Measurements from ENCODE around the gene ZNF451.

The ZNF451 gene

DNA sequence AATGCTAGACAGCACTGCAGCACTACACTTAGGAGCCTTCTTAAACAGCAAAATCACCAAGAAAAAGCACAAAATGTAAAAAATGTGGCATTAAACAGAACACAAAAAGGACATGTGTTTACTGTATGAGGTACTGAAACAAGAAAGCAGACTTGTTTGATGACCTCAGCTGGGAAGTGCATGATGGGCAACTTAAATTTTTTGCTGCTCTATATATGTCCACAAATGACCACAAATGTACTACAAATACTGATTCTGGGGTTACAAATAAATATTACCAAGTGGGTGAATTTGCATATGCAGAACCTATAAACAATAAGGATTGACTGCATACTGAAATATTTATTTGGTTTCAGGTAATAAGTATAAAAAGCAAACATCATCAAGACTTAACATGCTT lies 119.0 kb downstream of the ZNF451 start:
- TF ChIP-seq ZFX (IDR thresholded peaks at IDR 0.05; ENCODE audit: borderline replicate concordance): no peak
- TF ChIP-seq, protein P1, sequence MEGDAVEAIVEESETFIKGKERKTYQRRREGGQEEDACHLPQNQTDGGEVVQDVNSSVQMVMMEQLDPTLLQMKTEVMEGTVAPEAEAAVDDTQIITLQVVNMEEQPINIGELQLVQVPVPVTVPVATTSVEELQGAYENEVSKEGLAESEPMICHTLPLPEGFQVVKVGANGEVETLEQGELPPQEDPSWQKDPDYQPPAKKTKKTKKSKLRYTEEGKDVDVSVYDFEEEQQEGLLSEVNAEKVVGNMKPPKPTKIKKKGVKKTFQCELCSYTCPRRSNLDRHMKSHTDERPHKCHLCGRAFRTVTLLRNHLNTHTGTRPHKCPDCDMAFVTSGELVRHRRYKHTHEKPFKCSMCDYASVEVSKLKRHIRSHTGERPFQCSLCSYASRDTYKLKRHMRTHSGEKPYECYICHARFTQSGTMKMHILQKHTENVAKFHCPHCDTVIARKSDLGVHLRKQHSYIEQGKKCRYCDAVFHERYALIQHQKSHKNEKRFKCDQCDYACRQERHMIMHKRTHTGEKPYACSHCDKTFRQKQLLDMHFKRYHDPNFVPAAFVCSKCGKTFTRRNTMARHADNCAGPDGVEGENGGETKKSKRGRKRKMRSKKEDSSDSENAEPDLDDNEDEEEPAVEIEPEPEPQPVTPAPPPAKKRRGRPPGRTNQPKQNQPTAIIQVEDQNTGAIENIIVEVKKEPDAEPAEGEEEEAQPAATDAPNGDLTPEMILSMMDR (IDR thresholded peaks at IDR 0.05): no peak

DNA sequence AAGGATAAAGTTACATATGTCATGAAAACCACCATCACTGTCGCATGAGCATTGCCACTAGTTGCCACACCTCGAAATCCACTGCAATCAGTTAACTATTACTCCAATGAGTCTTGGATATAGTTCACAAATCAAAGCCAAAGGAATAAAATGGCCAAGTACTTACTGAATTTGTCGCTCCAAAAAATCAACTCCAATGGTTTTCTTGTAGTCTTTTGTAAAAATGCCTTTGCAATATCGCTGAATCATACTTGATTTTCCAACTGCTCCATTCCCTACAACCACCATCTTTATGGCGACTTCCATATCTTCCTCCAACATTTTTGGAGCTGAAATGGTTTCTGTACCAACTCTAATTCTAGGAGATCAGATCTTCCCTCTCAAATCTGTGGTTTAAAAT lies 120.1 kb downstream of the ZNF451 start:
- TF ChIP-seq, protein P1 (IDR thresholded peaks at IDR 0.05): no peak
- no peak for TF ChIP-seq ZFX (IDR thresholded peaks at IDR 0.05; ENCODE audit: borderline replicate concordance)
- no peak overlapping the region for H3K27ac ChIP-seq

More for the DNA sequence above, 119.0 kb downstream of the ZNF451 start:
- H3K27ac ChIP-seq: no peak overlapping the region

DNA sequence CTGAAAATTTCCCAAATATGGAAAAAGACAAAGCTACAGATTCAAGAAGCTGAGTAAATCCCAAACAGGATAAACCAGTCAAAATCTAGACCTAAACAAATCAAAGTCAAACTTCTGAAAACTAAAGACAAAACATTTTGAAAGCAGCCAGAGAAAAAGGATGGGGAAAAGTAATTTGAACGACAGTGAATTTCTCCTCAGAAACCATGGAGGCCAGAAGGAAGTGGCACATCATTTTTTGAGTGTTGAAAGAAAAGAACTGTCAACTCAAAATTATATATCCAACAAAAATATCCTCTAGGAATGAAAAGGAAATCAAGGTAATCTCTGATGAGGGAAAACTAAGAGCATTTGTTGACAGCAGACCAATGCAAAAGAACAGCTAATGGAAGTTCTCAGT lies 125.3 kb downstream of the ZNF451 start:
- H3K27ac ChIP-seq: no peak overlapping the region
- no peak for TF ChIP-seq ZFX (IDR thresholded peaks at IDR 0.05; ENCODE audit: borderline replicate concordance)
- TF ChIP-seq, protein P1 (IDR thresholded peaks at IDR 0.05): no peak

DNA sequence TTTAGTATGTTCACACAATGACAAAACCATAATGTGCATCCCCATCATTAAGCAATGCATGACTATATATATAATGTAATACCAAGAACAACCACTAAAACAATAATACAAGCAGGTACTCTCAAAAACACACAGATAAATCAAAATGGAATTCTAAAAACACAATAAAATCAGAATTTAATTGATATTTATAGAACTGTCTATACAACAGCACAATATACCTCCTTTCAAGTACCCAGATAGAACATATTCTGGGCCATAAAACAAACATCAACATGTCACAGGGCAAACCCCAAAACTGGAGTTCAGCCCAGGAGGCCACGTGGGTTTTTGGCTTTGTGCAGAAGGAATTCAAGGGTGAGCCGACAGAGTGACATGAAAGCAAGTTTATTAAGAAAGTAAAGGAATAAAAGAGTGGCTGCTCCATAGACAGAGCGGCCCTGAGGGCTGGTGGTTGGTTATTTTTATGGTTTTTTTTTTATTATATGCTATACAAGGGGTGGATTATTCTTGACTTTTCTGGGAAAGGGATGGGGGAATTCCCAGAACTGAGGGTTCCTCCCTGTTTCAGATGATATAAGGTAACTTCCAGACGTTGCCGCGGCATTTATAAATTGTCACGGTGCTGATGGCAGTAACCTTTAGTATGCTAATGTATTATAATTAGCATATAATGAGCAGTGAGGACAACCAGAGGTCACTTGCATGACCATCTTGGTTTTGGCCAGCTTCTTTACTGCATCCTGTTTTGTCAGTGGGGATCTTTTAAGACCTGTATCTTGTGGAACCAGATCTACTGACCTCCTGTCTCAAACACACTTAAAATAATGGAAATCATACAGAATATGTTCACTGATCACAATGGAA lies 126.5 kb downstream of the ZNF451 start:
- TF ChIP-seq ZFX (IDR thresholded peaks at IDR 0.05; ENCODE audit: borderline replicate concordance): no peak
- TF ChIP-seq, protein P1 (IDR thresholded peaks at IDR 0.05): peak; percentile 15; the same call in 1 of the 2 replicates
- no peak overlapping the region for H3K27ac ChIP-seq

DNA sequence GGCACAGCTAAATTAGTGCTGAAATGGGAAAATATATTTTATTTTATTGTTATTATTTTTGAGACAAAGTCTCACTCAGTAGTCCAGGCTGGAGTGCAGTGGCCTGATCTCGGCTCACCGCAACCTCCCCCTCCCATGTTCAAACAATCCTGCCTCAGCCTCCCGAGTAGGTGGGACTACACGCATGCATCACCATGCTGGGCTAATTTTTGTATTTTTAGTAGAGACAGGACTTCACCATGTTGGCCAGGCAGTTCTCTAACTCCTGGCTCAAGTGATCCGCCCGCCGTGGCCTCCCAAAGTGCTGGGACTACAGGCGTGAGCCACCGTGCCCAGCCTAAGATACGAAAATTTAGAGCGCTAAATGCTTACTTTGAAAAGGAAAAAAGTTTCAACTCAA lies 127.3 kb downstream of the ZNF451 start:
- TF ChIP-seq, protein P1 (IDR thresholded peaks at IDR 0.05): no peak
- TF ChIP-seq ZFX (IDR thresholded peaks at IDR 0.05; ENCODE audit: borderline replicate concordance): no peak
- H3K27ac ChIP-seq: no peak overlapping the region

Measured in 22Rv1 (cell line).